ENCODE results near the gene GABRB3.
"Not testable (repeated sequence)": the region's sequence is repeated elsewhere in the genome, so short reads cannot be mapped to it uniquely, and the experiment has no call there.

Gene GABRB3

GRCh38 chr15:26738996-26739395 is 33.9 kb downstream of the GABRB3 start:
- FAIRE-seq (no peak), DNase-seq (ENCODE audit: extremely low spot score, insufficient read length, low read depth) (no peak)

GRCh38 chr15:26736502-26737248 is 36.2 kb downstream of the GABRB3 start:
- DNase-seq (ENCODE audit: extremely low spot score, insufficient read length, low read depth), result no peak
- FAIRE-seq, result no peak

GRCh38 chr15:26731965-26732364 is 40.9 kb downstream of the GABRB3 start:
- FAIRE-seq, result no peak
- DNase-seq (ENCODE audit: extremely low spot score, insufficient read length, low read depth), result no peak

GRCh38 chr15:26729581-26729980 is 43.3 kb downstream of the GABRB3 start:
- no peak for FAIRE-seq
- no peak for DNase-seq (ENCODE audit: extremely low spot score, insufficient read length, low read depth)

- DNase-seq (ENCODE audit: extremely low spot score, insufficient read length, low read depth) (no peak), FAIRE-seq (no peak)
Measured at GRCh38 chr15:26729030-26729429, 43.8 kb downstream of the GABRB3 start.

- no peak for FAIRE-seq
- no peak for DNase-seq (ENCODE audit: extremely low spot score, insufficient read length, low read depth)
Measured at GRCh38 chr15:26724381-26725150, 48.3 kb downstream of the GABRB3 start.

GRCh38 chr15:26722621-26723160 is 50.2 kb downstream of the GABRB3 start:
- FAIRE-seq, result no peak
- no peak for DNase-seq (ENCODE audit: extremely low spot score, insufficient read length, low read depth)

GRCh38 chr15:26721232-26721967 is 51.5 kb downstream of the GABRB3 start:
- no peak for FAIRE-seq

GRCh38 chr15:26720546-26720945 is 52.3 kb downstream of the GABRB3 start:
- no peak for DNase-seq (ENCODE audit: extremely low spot score, insufficient read length, low read depth)
- FAIRE-seq, result no peak

More at GRCh38 chr15:26721232-26721967, 51.5 kb downstream of the GABRB3 start:
- DNase-seq (ENCODE audit: extremely low spot score, insufficient read length, low read depth), result no peak

GRCh38 chr15:26719866-26720265 is 53.0 kb downstream of the GABRB3 start:
- not testable (repeated sequence) for FAIRE-seq; DNase-seq (ENCODE audit: extremely low spot score, insufficient read length, low read depth)

GRCh38 chr15:26716069-26716468 is 56.8 kb downstream of the GABRB3 start:
- DNase-seq (ENCODE audit: extremely low spot score, insufficient read length, low read depth) (no peak), FAIRE-seq (no peak)

- FAIRE-seq (no peak), DNase-seq (ENCODE audit: extremely low spot score, insufficient read length, low read depth) (no peak)
Measured at GRCh38 chr15:26713498-26713897, 59.4 kb downstream of the GABRB3 start.

GRCh38 chr15:26712335-26712734 is 60.5 kb downstream of the GABRB3 start:
- no peak for FAIRE-seq
- DNase-seq (ENCODE audit: extremely low spot score, insufficient read length, low read depth), result no peak

- DNase-seq (ENCODE audit: extremely low spot score, insufficient read length, low read depth), result no peak
- no peak for FAIRE-seq
Measured at GRCh38 chr15:26711445-26711844, 61.4 kb downstream of the GABRB3 start.

- FAIRE-seq, result no peak
- no peak for DNase-seq (ENCODE audit: extremely low spot score, insufficient read length, low read depth)
Measured at GRCh38 chr15:26702381-26702780, 70.5 kb downstream of the GABRB3 start.

- FAIRE-seq (no peak), DNase-seq (ENCODE audit: extremely low spot score, insufficient read length, low read depth) (no peak)
Measured at GRCh38 chr15:26698555-26698954, 74.3 kb downstream of the GABRB3 start.

- DNase-seq (ENCODE audit: extremely low spot score, insufficient read length, low read depth) (no peak), FAIRE-seq (no peak)
Measured at GRCh38 chr15:26697913-26698312, 75.0 kb downstream of the GABRB3 start.

- no peak for DNase-seq (ENCODE audit: extremely low spot score, insufficient read length, low read depth)
- no peak for FAIRE-seq
Measured at GRCh38 chr15:26691249-26691648, 81.6 kb downstream of the GABRB3 start.

- FAIRE-seq (no peak), DNase-seq (ENCODE audit: extremely low spot score, insufficient read length, low read depth) (no peak)
Measured at GRCh38 chr15:26690778-26691177, 82.1 kb downstream of the GABRB3 start.

GRCh38 chr15:26689462-26689861 is 83.4 kb downstream of the GABRB3 start:
- FAIRE-seq (no peak), DNase-seq (ENCODE audit: extremely low spot score, insufficient read length, low read depth) (no peak)
